Measurements from ENCODE around the gene ATP6V0D1. TPM values are rescaled to one million over a fixed set of nuclear protein-coding genes. Genes with fewer than 3 reads are reported as not detected.
"Not testable (repeated sequence)": the region's sequence is repeated elsewhere in the genome, so short reads cannot be mapped to it uniquely, and the experiment has no call there.

ATP6V0D1 gene
- total RNA-seq, 1 experiment from 2014 or later, result 43.0 TPM

- H3K23me2 ChIP-seq (ENCODE audit: insufficient read length, low read depth, low read length, poor library complexity, severe bottlenecking), result peaks cover 11% of the 10 kb centered on the region
- no peaks in the 10 kb centered on the region for H4K20me1 ChIP-seq (ENCODE audit: control insufficient read depth, insufficient read depth, insufficient read length)
- peak within 1 kb of the TSS; percentile 74 for H3K9ac ChIP-seq (ENCODE audit: extremely low read depth, insufficient read length, low read length)
- H3K4me1 ChIP-seq (ENCODE audit: insufficient read depth, low read length), result peaks cover 6% of the 10 kb centered on the region; the same call in 1 of the 2 replicates
- peak within 1 kb of the TSS; percentile 60 to 72 for H3K4me3 Mint-ChIP-seq
- no peaks in the 10 kb centered on the region for H3K9me3 ChIP-seq (ENCODE audit: control insufficient read depth, low read depth, low read length)
- H3K56ac ChIP-seq (ENCODE audit: insufficient read length, low read depth, low read length), result no peak within 1 kb of the TSS
- H3K27ac Mint-ChIP-seq, result no peak within 1 kb of the TSS
- no peak within 1 kb of the TSS for H2BK12ac ChIP-seq (ENCODE audit: insufficient read length, low read depth, low read length)
- H3K27me3 Mint-ChIP-seq (ENCODE audit: low read depth), result peaks cover 6% of the 10 kb centered on the region
- no peak within 1 kb of the TSS for H3K27ac ChIP-seq (ENCODE audit: insufficient read length, low read depth, low read length)
- H3T11ph ChIP-seq (ENCODE audit: low read length), result no peak within 1 kb of the TSS
- no peak within 1 kb of the TSS for H4K8ac ChIP-seq (replicated peaks; ENCODE audit: insufficient read length, low read depth, low read length)
- no peak within 1 kb of the TSS for H2BK5ac ChIP-seq (ENCODE audit: insufficient read length, low read length)
- H3K9me3 Mint-ChIP-seq, result peaks cover 2 to 5% of the 10 kb centered on the region in 2 experiments; a peak in 3 of 5 replicates
- H3K4me1 Mint-ChIP-seq, result peaks cover 26 to 29% of the 10 kb centered on the region in 2 experiments
- no peak within 1 kb of the TSS for H4K5ac ChIP-seq (ENCODE audit: insufficient read length, low read depth, low read length)
- no peak within 1 kb of the TSS for H3K23ac ChIP-seq (ENCODE audit: insufficient read length, low read depth, low read length)
- peak within 1 kb of the TSS; percentile 76 for H3K4me2 ChIP-seq (ENCODE audit: insufficient read depth, insufficient read length, low read length)
- no peak within 1 kb of the TSS for H2BK15ac ChIP-seq (ENCODE audit: low read depth, low read length)
- peaks cover 0 to 4% (median 2%) of the 10 kb centered on the region in 3 experiments; a peak in 2 of 7 replicates for H3K36me3 Mint-ChIP-seq (ENCODE audit: insufficient read depth in 1 of 3, low read depth in 3 of 3)
- no peaks in the 10 kb centered on the region for H3K79me2 ChIP-seq (ENCODE audit: insufficient read depth, low read length)
- H3K18ac ChIP-seq (ENCODE audit: insufficient read length, low read depth, low read length), result peak within 1 kb of the TSS; percentile 87
- peak within 1 kb of the TSS; percentile 57 for H2AFZ ChIP-seq (ENCODE audit: low read length)
- H2BK20ac ChIP-seq (ENCODE audit: low read depth, low read length, poor library complexity, severe bottlenecking), result no peak within 1 kb of the TSS
- TF ChIP-seq, protein P1, sequence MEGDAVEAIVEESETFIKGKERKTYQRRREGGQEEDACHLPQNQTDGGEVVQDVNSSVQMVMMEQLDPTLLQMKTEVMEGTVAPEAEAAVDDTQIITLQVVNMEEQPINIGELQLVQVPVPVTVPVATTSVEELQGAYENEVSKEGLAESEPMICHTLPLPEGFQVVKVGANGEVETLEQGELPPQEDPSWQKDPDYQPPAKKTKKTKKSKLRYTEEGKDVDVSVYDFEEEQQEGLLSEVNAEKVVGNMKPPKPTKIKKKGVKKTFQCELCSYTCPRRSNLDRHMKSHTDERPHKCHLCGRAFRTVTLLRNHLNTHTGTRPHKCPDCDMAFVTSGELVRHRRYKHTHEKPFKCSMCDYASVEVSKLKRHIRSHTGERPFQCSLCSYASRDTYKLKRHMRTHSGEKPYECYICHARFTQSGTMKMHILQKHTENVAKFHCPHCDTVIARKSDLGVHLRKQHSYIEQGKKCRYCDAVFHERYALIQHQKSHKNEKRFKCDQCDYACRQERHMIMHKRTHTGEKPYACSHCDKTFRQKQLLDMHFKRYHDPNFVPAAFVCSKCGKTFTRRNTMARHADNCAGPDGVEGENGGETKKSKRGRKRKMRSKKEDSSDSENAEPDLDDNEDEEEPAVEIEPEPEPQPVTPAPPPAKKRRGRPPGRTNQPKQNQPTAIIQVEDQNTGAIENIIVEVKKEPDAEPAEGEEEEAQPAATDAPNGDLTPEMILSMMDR (conservative IDR thresholded peaks at IDR 0.05), result peak; percentile 64
- no peak within 1 kb of the TSS for H3K4ac ChIP-seq (ENCODE audit: low read depth, low read length)
- H2AK5ac ChIP-seq (ENCODE audit: insufficient read length, low read length), result no peak within 1 kb of the TSS
- H3K14ac ChIP-seq (ENCODE audit: insufficient read depth, low read length), result peak within 1 kb of the TSS; percentile 67; the same call in 1 of the 2 replicates
- DNase-seq, result peak; percentile 80
- H3K79me1 ChIP-seq (ENCODE audit: insufficient read depth, low read depth, low read length, poor library complexity, severe bottlenecking), result no peaks in the 10 kb centered on the region
- H3K27me3 ChIP-seq (ENCODE audit: insufficient read depth, low read length), result no peaks in the 10 kb centered on the region
- WGBS (ENCODE audit: extremely low coverage, insufficient read length, low lambda C conversion rate), result no CpG with 5 or more reads among the region's 73 CpGs
- H4K91ac ChIP-seq (ENCODE audit: insufficient read length, low read depth, low read length), result no peak within 1 kb of the TSS
- no peak within 1 kb of the TSS for H2BK120ac ChIP-seq (ENCODE audit: low read depth, low read length, poor library complexity, severe bottlenecking)
These were observed 64.8 kb downstream of the ATP6V0D1 start, which contains the start of gene ZDHHC1 for GRCh38 chr16:67415872-67416793. Gene ZDHHC1, minus strand, starts transcription at chr16:67416477. Its CDS starts 8,702 bp downstream, at chr16:67407775.

- H3K56ac ChIP-seq (ENCODE audit: insufficient read length, low read depth, low read length); H2BK15ac ChIP-seq (ENCODE audit: low read depth, low read length); H2AK5ac ChIP-seq (ENCODE audit: insufficient read length, low read length); H3T11ph ChIP-seq (ENCODE audit: low read length); H3K23ac ChIP-seq (ENCODE audit: insufficient read length, low read depth, low read length); H4K8ac ChIP-seq (replicated peaks; ENCODE audit: insufficient read length, low read depth, low read length); H3K27ac Mint-ChIP-seq; H3K27me3 ChIP-seq (ENCODE audit: insufficient read depth, low read length); H4K20me1 ChIP-seq (ENCODE audit: control insufficient read depth, insufficient read depth, insufficient read length); H2BK20ac ChIP-seq (ENCODE audit: low read depth, low read length, poor library complexity, severe bottlenecking); H3K36me3 Mint-ChIP-seq (ENCODE audit: insufficient read depth in 1 of 3, low read depth in 3 of 3); H3K18ac ChIP-seq (ENCODE audit: insufficient read length, low read depth, low read length); H4K5ac ChIP-seq (ENCODE audit: insufficient read length, low read depth, low read length); DNase-seq; H4K91ac ChIP-seq (ENCODE audit: insufficient read length, low read depth, low read length); H3K4me1 ChIP-seq (ENCODE audit: insufficient read depth, low read length); H3K79me1 ChIP-seq (ENCODE audit: insufficient read depth, low read depth, low read length, poor library complexity, severe bottlenecking); H3K14ac ChIP-seq (ENCODE audit: insufficient read depth, low read length); H3K79me2 ChIP-seq (ENCODE audit: insufficient read depth, low read length); H3K9me3 Mint-ChIP-seq; H3K9me3 ChIP-seq (ENCODE audit: control insufficient read depth, low read depth, low read length); H3K27ac ChIP-seq (ENCODE audit: insufficient read length, low read depth, low read length); H2AFZ ChIP-seq (ENCODE audit: low read length); H2BK5ac ChIP-seq (ENCODE audit: insufficient read length, low read length); H3K27me3 Mint-ChIP-seq (ENCODE audit: low read depth); H3K4ac ChIP-seq (ENCODE audit: low read depth, low read length); H2BK12ac ChIP-seq (ENCODE audit: insufficient read length, low read depth, low read length); H2BK120ac ChIP-seq (ENCODE audit: low read depth, low read length, poor library complexity, severe bottlenecking): not testable (repeated sequence)
- Histone ChIP-seq H3K23me2 (ENCODE audit: insufficient read length, low read depth, low read length, poor library complexity, severe bottlenecking) (peaks cover 11% of the 10 kb centered on the region), H3K9ac (ENCODE audit: extremely low read depth, insufficient read length, low read length) (peak overlapping the region; percentile 74), H3K4me2 (ENCODE audit: insufficient read depth, insufficient read length, low read length) (peak overlapping the region; percentile 76)
- H3K4me3 Mint-ChIP-seq, result peak overlapping the region; percentile 58 to 72
- peaks cover 22 to 25% of the 10 kb centered on the region in 2 experiments for H3K4me1 Mint-ChIP-seq
- WGBS (ENCODE audit: extremely low coverage, insufficient read length, low lambda C conversion rate), result no CpG with 5 or more reads among the region's 19 CpGs
These were observed 65.5 kb downstream of the ATP6V0D1 start for GRCh38 chr16:67415421-67415820.

Measured in H9 (cell line).